ENCODE data around the gene GPR3. TPM values are rescaled to one million over a fixed set of nuclear protein-coding genes. Genes with fewer than 3 reads are reported as not detected.

The GPR3 gene
- total and polyA plus RNA-seq, 2 of the 13 experiments (the other 11 are each of a cell fraction or from before 2014, with no cell fraction given): 1.00 to 2.6 TPM

GRCh38 chr1:27428316-27429028, 36.0 kb downstream of the GPR3 start (continued):
- TF ChIP-seq EP300 (IDR thresholded peaks at IDR 0.05; ENCODE audit: low read depth in 2 of 2, low read length in 2 of 2): 0 out of 4 replicates have a peak, but pooled peaks of 1 of the 2 experiments have one; percentile 4
- no peak for TF ChIP-seq EP300 (CRISPR knock-in tag; IDR thresholded peaks at IDR 0.05; ENCODE audit: borderline replicate concordance)
- TF ChIP-seq CTCF (CRISPR knock-in tag; IDR thresholded peaks at IDR 0.05): peak; percentile 17; the same call in 1 of the 2 replicates
- TF ChIP-seq TEF (CRISPR knock-in tag; IDR thresholded peaks at IDR 0.05): no peak
- 0 out of 2 replicates have a peak, but pooled peaks have one; percentile 10 for TF ChIP-seq ZBTB33 (CRISPR knock-in tag; IDR thresholded peaks at IDR 0.05)
- TF ChIP-seq SALL2 (CRISPR knock-in tag; IDR thresholded peaks at IDR 0.05): no peak

- no TSS peak for BruUV-seq (replicated peaks)
- CTCF ChIA-PET (ENCODE audit: low intra/inter-chr PET ratio, low total read pairs): no interaction called here
- intact Hi-C loops (cut with micrococcal nuclease; ENCODE audit: unreplicated experiment) (no loop called here), in situ Hi-C loops (cut with HindIII; ENCODE audit: extremely low pct_ligation_motif_present, low pct_unique_long_range_greater_than_20kb) (no loop called here)
- Histone ChIP-seq H4K20me1 (ENCODE audit: insufficient read depth, low read length) (peaks cover 4% of the 10 kb centered on the region), H3K27me3 (ENCODE audit: control insufficient read depth in 1 of 2, insufficient read depth in 2 of 2, low read length in 2 of 2) (no peaks in the 10 kb centered on the region), H3K4me2 (ENCODE audit: low read depth, low read length) (no peak overlapping the region), H3K4me1 (ENCODE audit: insufficient read depth, low read length) (peaks cover 38% of the 10 kb centered on the region), H3K9ac (ENCODE audit: insufficient read depth, low read depth, low read length) (no peak overlapping the region), H3K79me2 (ENCODE audit: insufficient read depth, low read length) (peaks cover 24% of the 10 kb centered on the region), H3K4me3 (replicated peaks in 1 of 3; ENCODE audit: insufficient read depth in 1 of 3, low read depth in 2 of 3, low read length in 3 of 3) (no peak overlapping the region), H3K27ac (ENCODE audit: extremely low read length, insufficient read depth, low read length) (peak overlapping the region; percentile 71), H3K9me3 (ENCODE audit: low read length) (no peaks in the 10 kb centered on the region), H2AFZ (ENCODE audit: low read length) (no peak overlapping the region), H3K36me3 (replicated peaks in 1 of 2; ENCODE audit: control insufficient read depth in 1 of 2, insufficient read depth in 2 of 2, low read length in 2 of 2) (peaks cover 14 to 34% of the 10 kb centered on the region in 2 experiments)
- DNase-seq (ENCODE audit: low spot score): no peak
- POLR2A ChIA-PET: interaction anchor here (1.6 kb wide), 1 partner anchor 62 kb away, joined by 4 read pairs; no protein-coding TSS in a partner anchor
- WGBS (ENCODE audit: low lambda C conversion rate): 68% methylated on average over 2 of the region's 2 CpGs
- FAIRE-seq: no peak
- ATAC-seq: no peak
- TF ChIP-seq ZMAT3 (CRISPR knock-in tag; conservative IDR thresholded peaks at IDR 0.05) (no peak), POGK (CRISPR knock-in tag; conservative IDR thresholded peaks at IDR 0.05) (no peak), MIER3 (CRISPR knock-in tag; IDR thresholded peaks at IDR 0.05; ENCODE audit: borderline replicate concordance) (no peak), ZNF740 (CRISPR knock-in tag; IDR thresholded peaks at IDR 0.05) (no peak), ZNF839 (CRISPR knock-in tag; IDR thresholded peaks at IDR 0.05; ENCODE audit: borderline replicate concordance) (no peak), RFX5 (IDR thresholded peaks at IDR 0.05; ENCODE audit: low read depth, low read length) (no peak), ZNF451 (CRISPR knock-in tag; IDR thresholded peaks at IDR 0.05) (no peak), SMAD1 (CRISPR knock-in tag; IDR thresholded peaks at IDR 0.05; ENCODE audit: borderline replicate concordance, low read depth) (no peak), THYN1 (CRISPR knock-in tag; IDR thresholded peaks at IDR 0.05; ENCODE audit: borderline replicate concordance, low read depth) (no peak)
Observed at GRCh38 chr1:27429029-27429425, 36.6 kb downstream of the GPR3 start.
